Adipocyte (in vitro differentiated cells): ENCODE data around the gene TTC23L.

Source experiments
- DNase-seq: peaks from one replicate; pipeline ENCODE4 v3.0.0-alpha.2; 2015; ENCODE audit warnings: low read depth
- H3K27me3 ChIP-seq: replicated peaks from 2 replicates; pipeline ENCODE4 v1.7.0; 2013; ENCODE audit warnings: mild to moderate bottlenecking, low read length, moderate library complexity; ENCODE audit not compliant: control insufficient read depth, insufficient read depth
- H3K36me3 ChIP-seq: 2 replicates; pipeline ENCODE4 v1.7.0; 2013; ENCODE audit warnings: low read length, mild to moderate bottlenecking, moderate library complexity; ENCODE audit not compliant: control insufficient read depth, insufficient read depth, severe bottlenecking
- H3K4me1 ChIP-seq: 2 replicates; pipeline ENCODE4 v1.7.0; 2013; ENCODE audit warnings: mild to moderate bottlenecking, low read length, moderate library complexity; ENCODE audit not compliant: control insufficient read depth, insufficient read depth
- H3K4me3 ChIP-seq: 2 replicates; pipeline ENCODE4 v1.7.0; 2013; ENCODE audit warnings: mild to moderate bottlenecking, low read length, moderate library complexity
- H3K9ac ChIP-seq: 2 replicates; pipeline ENCODE4 v1.7.0; 2013; ENCODE audit warnings: mild to moderate bottlenecking, low read length, moderate library complexity
- H3K9me3 ChIP-seq: 2 replicates; pipeline ENCODE4 v1.7.0; 2013; ENCODE audit warnings: mild to moderate bottlenecking, low read length, moderate library complexity; ENCODE audit not compliant: control insufficient read depth

TTC23L gene

GRCh38 chr5:34838785-34839714 lies at the start of gene TTC23L:
TSS of gene TTC23L (plus strand) at chr5:34839164. CDS start at chr5:34840672, 1,508 bp downstream.
- Histone ChIP-seq H3K27me3 (no peaks in the 10 kb centered on the region), H3K9ac (peak within 1 kb of the TSS; percentile 82), H3K36me3 (no peaks in the 10 kb centered on the region), H3K4me3 (peak within 1 kb of the TSS; percentile 95), H3K9me3 (no peaks in the 10 kb centered on the region), H3K4me1 (peaks cover 23% of the 10 kb centered on the region)
- DNase-seq: peak; percentile 90

GRCh38 chr5:34789639-34790038 lies 49.3 kb upstream of the TTC23L start:
- no peaks in the 10 kb centered on the region for H3K27me3 ChIP-seq
- H3K9me3 ChIP-seq: peaks cover 8% of the 10 kb centered on the region
- no peak overlapping the region for H3K9ac ChIP-seq
- H3K4me1 ChIP-seq: peaks cover 15% of the 10 kb centered on the region
- no peak overlapping the region for H3K4me3 ChIP-seq
- no peak for DNase-seq
- peaks cover 4% of the 10 kb centered on the region for H3K36me3 ChIP-seq

GRCh38 chr5:34790069-34790468 lies 48.9 kb upstream of the TTC23L start:
- Histone ChIP-seq H3K9me3 (peaks cover 8% of the 10 kb centered on the region), H3K9ac (no peak overlapping the region), H3K4me3 (no peak overlapping the region), H3K4me1 (peaks cover 15% of the 10 kb centered on the region), H3K27me3 (no peaks in the 10 kb centered on the region), H3K36me3 (peaks cover 4% of the 10 kb centered on the region)
- DNase-seq: no peak

- peaks cover 6% of the 10 kb centered on the region for H3K36me3 ChIP-seq
- H3K4me1 ChIP-seq: peaks cover 15% of the 10 kb centered on the region
- no peak overlapping the region for H3K9ac ChIP-seq
- H3K9me3 ChIP-seq: peaks cover 6% of the 10 kb centered on the region
- no peak for DNase-seq
- H3K4me3 ChIP-seq: no peak overlapping the region
- no peaks in the 10 kb centered on the region for H3K27me3 ChIP-seq
Observed at GRCh38 chr5:34791761-34792244, 47.2 kb upstream of the TTC23L start.

GRCh38 chr5:34802834-34803563 lies 36.0 kb upstream of the TTC23L start:
- Histone ChIP-seq H3K36me3 (peaks cover 46% of the 10 kb centered on the region), H3K9me3 (no peaks in the 10 kb centered on the region), H3K9ac (no peak overlapping the region), H3K4me1 (peaks cover 15% of the 10 kb centered on the region), H3K27me3 (no peaks in the 10 kb centered on the region), H3K4me3 (no peak overlapping the region)
- DNase-seq: no peak

GRCh38 chr5:34803974-34804732 lies 34.8 kb upstream of the TTC23L start:
- Histone ChIP-seq H3K4me3 (no peak overlapping the region), H3K36me3 (peaks cover 44% of the 10 kb centered on the region), H3K9ac (no peak overlapping the region), H3K27me3 (no peaks in the 10 kb centered on the region), H3K9me3 (no peaks in the 10 kb centered on the region), H3K4me1 (peaks cover 15% of the 10 kb centered on the region)
- DNase-seq: peak; percentile 86

- Histone ChIP-seq H3K4me1 (peaks cover 15% of the 10 kb centered on the region), H3K4me3 (no peak overlapping the region), H3K9me3 (no peaks in the 10 kb centered on the region), H3K9ac (no peak overlapping the region), H3K36me3 (peaks cover 42% of the 10 kb centered on the region), H3K27me3 (no peaks in the 10 kb centered on the region)
- peak; percentile 50 for DNase-seq
Observed at GRCh38 chr5:34804913-34805312, 34.1 kb upstream of the TTC23L start.

GRCh38 chr5:34806532-34806931 lies 32.4 kb upstream of the TTC23L start:
- Histone ChIP-seq H3K9me3 (no peaks in the 10 kb centered on the region), H3K9ac (no peak overlapping the region), H3K4me1 (peaks cover 19% of the 10 kb centered on the region), H3K36me3 (peaks cover 30% of the 10 kb centered on the region), H3K4me3 (no peak overlapping the region), H3K27me3 (no peaks in the 10 kb centered on the region)
- no peak for DNase-seq

- no peaks in the 10 kb centered on the region for H3K9me3 ChIP-seq
- H3K36me3 ChIP-seq: peaks cover 31% of the 10 kb centered on the region
- peaks cover 7% of the 10 kb centered on the region for H3K4me1 ChIP-seq
- DNase-seq: peak; percentile 44
- H3K4me3 ChIP-seq: no peak overlapping the region
- no peak overlapping the region for H3K9ac ChIP-seq
- no peaks in the 10 kb centered on the region for H3K27me3 ChIP-seq
Observed at GRCh38 chr5:34811706-34812105, 27.3 kb upstream of the TTC23L start.

GRCh38 chr5:34813509-34813908 lies 25.5 kb upstream of the TTC23L start:
- Histone ChIP-seq H3K9me3 (no peaks in the 10 kb centered on the region), H3K36me3 (peaks cover 28% of the 10 kb centered on the region), H3K27me3 (no peaks in the 10 kb centered on the region), H3K9ac (no peak overlapping the region), H3K4me3 (no peak overlapping the region), H3K4me1 (peaks cover 7% of the 10 kb centered on the region)
- no peak for DNase-seq
